Measurements from ENCODE around the gene BBOX1.
"Not testable (repeated sequence)": the region's sequence is repeated elsewhere in the genome, so short reads cannot be mapped to it uniquely, and the experiment has no call there.

Gene BBOX1

DNA sequence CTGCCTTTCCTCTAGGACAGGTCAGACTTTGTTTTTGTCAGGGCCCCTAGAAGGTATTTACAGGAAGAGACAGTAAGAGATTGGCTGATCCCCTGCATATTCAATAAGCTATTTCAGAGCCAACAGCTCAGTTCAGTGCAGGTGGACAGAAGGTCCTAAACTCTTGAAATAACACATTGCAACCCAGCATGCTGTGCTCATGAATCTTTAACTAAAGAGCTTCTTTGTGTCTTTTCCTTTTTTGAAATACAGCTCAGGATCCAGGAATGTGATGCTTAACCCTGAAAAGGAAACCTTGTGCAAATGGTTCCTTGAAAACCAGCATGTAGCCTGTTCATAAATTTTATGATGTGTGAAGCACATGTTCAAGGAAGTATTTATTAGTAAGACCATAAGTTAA is 43.9 kb downstream of the BBOX1 start:
- no peak for DNase-seq (ENCODE audit: low spot score)

DNA sequence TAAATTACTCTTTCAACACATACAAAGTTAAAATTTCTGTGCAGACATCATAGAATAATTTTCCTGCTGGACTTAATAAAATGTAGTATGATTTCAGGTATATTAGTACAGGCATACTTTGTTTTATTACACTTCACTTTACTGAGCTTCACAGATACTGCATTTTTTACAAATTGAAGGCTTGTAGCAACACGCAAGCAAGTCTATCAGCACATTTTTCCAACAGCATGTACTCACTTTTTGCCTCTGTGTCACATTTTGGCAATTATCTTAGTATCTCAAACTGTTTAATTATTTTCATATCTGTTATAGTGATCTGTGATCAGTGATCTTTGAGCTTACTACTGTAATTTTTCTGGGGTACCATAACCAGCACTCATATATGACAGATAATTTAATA is 44.5 kb downstream of the BBOX1 start:
- DNase-seq (ENCODE audit: low spot score) = no peak

DNA sequence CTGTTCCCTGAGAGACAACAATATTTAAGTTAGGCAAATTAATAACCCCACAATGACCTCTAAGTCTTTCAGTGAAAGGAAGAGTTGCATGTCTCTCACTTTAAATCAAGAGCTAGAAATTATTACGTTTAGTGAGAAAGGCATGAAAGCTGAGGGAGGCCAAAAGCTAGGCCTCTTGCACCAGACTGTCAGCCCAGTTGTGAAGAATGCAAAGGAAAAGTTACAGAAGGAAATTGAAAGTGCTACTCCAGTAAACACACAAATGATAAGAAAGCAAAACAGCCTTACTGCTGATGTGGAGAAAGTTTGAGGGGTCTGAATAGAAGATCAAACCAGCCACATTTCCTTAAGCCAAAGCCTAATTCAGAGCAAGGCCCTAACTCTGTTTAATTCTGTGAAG is 45.0 kb downstream of the BBOX1 start:
- no peak for DNase-seq (ENCODE audit: low spot score)

DNA sequence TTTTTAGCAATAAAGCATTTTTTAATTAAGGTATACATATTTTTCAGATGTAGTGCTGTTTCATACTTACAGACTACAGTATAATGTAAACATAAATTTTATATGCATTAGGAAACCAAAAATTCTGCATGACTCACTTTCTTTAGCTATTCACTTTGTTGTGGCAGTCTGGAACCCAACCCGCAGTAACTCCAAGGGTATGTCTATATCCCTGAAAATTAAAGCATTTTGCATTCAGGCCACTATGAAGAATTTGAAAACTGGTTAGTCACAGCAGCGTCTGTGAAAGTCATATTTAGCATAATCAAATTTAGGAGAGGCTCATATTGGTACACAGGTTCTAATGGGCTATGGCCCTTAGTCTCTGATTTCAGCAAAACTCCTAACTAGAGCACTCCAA is 46.8 kb downstream of the BBOX1 start:
- DNase-seq (ENCODE audit: low spot score) = no peak

DNA sequence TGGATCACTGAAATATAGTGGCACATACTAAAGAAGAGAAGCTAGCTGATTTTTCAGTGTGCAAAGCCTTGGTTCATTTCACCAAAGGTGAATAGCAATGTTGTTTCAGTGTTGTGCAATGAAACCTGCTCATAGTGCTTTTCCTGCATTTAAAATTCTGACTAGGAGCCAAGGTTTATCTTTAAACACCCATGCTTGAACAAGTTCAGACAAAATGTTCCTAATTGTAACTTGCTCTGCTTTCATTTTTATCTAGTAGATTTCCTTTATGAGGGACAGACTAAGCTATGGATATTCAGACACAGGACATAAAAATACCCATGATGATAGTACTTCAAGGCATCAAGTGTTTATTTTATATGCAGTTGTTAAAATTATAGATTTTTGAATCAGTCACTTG is 47.7 kb downstream of the BBOX1 start:
- DNase-seq (ENCODE audit: low spot score) = no peak

DNA sequence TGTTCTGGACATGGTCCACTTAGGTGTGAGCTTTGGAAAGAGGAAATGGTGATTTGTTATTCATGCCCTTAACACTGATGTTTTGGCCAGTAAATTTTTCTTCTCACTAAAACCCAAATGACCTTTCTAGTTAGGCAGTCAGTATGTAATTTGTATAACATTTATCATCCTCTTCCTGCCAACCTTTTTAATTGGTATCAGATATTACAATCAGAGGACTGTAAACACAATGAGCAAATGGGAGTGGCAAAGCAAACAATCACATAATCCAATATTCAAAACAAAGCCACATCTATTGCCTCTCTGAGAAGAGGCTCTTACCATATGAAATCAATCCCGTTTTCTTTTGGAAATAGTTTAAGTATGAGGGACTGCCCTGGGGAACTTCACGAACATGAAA is 49.1 kb downstream of the BBOX1 start:
- no peak for DNase-seq (ENCODE audit: low spot score)

DNA sequence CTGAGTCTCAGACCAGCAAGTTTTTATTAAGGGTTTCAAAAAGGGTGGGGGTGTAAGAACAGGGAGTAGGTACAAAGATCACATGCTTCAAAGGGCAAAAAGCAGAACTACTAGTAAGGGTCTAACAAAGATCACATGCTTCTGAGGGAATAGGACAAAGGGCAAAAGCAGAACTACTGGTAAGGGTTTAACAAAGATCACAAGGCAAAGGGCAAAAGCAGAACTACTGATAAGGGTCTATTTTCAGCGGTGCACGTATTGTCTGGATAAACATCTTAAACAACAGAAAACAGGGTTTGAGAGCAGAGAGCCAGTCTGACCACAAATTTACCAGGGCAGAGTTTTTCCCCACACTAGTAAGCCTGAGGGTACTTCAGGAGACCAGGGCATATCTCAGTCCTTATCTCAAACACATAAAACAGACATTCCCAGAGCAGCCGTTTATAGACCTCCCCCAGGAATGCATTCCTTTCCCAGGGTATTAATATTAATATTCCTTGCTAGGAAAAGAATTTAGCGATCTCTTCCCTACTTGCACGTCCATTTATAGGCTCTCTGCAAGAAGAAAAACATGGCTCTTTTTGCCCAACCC is 49.8 kb downstream of the BBOX1 start:
- DNase-seq (ENCODE audit: low spot score) = not testable (repeated sequence)

DNA sequence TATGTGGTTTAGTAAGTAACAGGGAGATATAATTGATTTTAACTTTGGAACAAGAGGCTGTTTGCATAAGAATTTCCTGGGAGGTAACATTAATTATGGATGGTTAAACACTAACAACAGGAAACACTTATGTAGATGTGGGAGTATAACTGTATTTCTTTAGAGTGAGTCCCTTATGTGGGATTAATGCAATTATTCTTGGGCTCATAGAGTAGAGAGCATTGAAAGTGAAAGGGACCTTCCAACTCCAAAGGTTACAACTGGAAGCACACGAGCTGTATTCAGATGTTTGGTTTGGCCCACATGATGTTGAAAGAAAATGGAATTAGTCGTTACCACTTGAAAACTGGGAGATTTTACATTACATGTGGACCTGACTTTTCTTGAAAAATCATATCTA is 53.5 kb downstream of the BBOX1 start:
- DNase-seq (ENCODE audit: low spot score) = no peak

DNA sequence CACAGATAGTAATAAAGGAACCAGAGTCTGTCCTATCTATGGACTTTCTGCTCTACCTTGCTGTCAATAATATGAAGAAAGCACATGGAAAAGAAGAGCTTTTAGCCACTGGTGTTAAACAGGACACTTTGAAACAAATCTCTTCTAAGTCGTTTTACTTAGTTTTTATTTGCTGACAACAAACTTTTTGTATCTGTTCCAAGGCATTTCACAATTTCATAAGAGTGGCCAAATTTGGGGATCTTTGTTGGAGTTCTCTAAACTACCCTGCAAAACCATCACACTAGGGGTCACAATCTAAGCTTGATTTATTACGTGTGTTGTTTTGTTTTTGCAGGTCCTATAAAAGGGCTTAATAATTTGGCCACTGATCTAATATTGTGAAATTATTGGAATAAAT is 54.4 kb downstream of the BBOX1 start:
- DNase-seq (ENCODE audit: low spot score) = no peak

DNA sequence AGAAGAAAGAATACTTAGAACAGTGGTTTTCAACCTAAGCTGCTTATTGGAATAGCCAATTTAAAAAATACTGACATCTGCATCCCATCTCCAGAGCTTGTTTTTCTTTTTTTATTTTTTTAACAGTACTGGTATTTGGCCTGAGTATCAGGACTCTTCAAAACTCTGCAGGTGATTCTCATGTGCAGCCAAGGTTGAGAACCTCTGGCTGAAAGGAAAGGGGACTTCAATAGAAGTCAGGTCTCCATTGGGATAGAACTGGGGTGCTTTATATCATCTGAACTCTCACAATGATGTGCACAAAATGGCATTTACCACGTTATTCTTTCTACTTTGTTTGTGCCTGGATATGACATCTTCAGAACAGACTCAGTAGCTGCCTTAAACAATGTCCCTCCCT is 55.3 kb downstream of the BBOX1 start:
- no peak for DNase-seq (ENCODE audit: low spot score)

DNA sequence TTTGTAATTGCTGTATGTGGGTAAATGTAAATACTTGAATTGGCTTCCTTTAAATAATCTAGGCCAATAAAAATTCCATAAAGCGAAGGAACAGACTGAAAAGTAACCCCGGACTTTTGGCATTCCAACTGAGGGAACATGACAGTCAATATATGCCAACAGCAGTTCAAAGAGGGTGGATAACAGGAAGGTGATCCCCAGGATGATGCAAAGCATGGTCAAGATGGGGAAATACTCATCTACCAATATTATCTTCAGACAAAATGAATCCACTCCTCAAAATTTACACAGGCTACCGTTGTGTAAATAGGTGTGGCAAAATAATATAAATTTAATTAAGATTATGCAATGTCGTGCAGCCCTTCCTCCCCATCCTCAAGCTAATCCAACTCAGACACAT is 56.9 kb downstream of the BBOX1 start:
- no peak for DNase-seq (ENCODE audit: low spot score)

DNA sequence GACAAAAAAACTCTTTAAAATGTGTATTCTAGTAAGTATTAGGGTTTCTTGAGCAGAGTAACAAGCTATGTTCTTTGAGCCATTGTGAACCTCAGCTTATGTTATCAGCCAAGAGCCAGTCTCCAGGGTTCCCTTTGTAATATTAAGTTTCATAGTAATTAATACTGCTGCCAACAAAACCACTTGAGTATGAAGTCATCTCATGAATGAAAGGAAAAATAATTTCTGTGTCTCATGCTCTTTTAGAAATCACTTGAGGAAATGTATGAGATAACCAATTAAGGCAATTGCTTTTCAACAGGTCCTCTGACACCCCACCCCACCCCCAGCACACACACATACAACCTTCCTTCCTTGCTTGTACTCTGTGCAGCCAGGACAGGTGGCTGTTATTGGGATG is 59.9 kb downstream of the BBOX1 start:
- no peak for DNase-seq (ENCODE audit: low spot score)

DNA sequence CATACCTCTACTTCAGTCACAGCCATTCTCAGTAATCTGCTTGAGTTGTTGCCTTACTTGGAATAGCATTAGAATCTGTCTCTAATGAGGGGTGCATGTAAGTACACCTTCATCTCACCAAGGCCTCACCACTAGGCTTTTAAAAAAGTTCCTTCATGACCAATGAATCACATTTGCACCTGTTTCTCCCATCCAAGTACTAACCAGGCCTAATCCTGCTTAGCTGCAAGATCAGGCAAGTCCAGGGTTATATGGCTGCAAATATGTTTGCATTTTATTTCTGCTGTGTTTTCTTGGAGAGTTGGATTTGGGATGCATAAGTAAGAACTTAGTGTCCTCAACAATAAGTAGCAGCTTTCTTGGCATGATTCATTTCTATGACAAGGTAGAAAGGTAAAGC is 66.9 kb downstream of the BBOX1 start:
- no peak for DNase-seq (ENCODE audit: low spot score)

DNA sequence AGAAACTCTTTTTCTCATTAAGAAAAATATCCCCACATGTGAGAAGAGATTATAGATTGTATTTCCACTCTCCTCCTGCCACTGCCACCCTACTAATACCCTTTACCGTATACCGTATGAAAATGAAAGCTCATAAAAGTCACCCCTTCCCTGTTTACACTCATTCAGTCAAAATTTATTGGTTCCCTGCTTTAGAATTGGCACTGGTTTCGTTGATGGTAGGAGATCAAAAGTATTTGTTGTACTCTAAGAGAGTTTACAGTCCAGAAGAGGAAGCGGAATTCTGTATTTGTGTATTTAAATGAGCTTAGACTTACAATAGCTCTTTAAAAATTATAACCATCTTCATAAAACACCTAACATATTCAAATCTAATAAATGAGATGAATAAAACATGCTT is 68.2 kb downstream of the BBOX1 start:
- no peak for DNase-seq (ENCODE audit: low spot score)

DNA sequence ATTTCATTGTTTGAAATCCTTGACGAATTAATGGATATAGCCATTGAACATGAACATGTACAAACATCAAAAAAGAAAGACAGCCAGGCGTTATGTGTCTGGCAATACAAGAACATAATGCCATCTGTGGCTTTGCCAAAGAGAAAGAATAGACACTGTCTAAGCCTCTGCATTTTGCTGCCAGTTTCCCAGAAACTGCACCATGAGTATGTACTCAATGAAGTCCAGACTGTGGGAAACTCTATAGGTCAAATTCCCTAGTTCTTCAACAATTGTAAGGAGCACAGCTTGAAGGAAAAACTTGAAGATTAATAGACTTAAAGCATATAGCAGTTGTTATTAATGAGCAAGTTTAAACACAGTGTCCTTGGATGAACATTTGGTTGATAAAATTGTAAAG is 71.3 kb downstream of the BBOX1 start:
- DNase-seq (ENCODE audit: low spot score) = no peak

DNA sequence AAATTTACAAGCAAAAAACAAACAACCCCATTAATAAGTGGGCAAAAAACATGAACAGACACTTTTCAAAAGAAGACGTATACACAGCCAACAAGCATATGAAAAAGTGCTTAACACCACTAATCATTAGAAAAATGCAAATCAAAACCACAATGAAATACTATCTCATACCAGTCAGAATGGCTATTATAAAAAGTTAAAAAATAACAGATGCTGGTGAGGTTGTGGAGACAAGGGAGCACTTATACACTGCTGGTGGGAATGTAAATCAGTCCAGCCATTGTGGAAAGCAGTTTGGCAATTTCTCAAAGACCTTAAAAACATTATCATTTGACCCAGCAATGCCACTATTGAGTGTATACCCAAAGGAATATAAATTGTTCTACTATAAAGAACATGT is 72.3 kb downstream of the BBOX1 start:
- no peak for DNase-seq (ENCODE audit: low spot score)

DNA sequence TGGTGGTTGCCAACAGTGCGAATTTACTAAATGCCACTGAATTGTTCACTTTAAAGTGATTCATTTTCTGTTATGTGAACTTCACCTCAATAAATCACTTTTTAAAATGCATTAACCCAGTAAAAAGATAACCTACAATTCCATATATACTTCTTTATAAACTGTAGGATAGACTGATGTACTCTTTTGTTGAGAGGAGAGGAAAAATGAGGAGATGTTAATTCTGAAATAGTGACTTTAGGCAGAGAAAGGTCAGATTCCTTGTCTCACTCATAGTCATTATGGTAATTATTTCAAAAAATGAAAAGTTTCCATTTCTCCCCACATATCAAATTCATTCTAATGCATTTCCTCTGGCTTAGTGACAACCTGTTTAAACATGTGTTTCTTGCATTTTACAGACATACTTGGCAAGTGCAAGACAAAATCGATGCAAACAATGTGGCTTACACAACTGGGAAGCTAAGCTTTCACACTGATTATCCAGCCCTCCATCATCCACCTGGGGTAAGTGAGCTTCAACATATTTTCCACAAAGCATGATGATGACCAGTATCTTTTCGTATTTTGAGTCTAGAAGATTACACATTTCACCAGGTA is 74.5 kb downstream of the BBOX1 start:
- no peak for DNase-seq (ENCODE audit: low spot score)

DNA sequence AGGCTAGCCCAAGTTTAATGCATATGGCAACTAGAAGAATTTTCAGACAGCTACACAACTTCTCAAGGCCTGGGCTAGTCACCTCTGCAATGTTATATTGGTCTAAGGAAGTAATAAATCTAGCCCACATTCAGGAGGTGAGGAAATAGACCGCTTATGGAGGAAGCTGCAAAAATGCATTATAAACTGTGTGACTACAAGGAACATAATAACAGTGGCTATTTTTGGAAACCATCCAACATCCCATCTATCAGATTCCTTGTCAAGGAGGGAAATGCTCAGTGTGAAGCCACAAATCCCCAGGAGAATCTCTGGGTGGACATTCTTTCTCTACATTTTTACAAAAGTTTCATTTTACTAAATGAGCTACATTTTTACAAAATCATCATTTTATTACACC is 76.1 kb downstream of the BBOX1 start:
- DNase-seq (ENCODE audit: low spot score) = no peak

DNA sequence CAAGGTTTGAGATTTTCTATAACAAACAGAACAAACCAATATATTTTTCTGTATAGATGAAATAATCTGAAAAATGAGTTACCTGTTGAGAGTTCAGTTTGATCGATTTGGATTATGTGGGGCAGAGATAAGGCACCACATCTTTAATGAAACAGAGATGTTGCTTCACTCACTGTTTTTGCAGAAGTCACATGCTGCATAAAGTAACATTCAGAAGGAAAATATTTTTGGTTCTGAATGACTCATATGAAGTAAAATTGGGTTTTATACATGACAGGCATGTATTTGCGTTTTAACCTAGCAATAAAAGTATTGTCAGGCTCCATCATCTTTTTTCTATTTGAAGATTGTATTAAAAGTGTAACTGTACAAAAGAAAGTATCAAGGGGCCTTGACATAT is 77.8 kb downstream of the BBOX1 start:
- DNase-seq (ENCODE audit: low spot score) = no peak

DNA sequence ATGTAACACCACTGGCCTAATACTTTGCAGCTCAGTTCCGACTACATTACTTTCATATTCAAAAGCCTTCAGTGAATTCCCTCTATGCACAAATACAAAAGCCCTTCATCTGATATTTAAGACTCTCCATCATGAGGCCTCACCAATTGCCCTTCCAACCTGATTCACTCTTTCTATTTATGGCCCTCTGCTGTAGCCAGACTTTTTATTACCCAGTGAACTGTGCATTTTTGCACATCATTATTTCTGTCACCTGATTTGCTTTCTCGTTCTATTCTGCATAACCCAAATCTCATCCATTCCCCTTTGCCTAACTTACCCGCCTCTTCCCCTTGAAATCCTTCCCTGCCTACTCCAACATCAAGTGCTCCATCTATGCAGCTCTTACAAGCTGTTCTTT is 78.3 kb downstream of the BBOX1 start:
- DNase-seq (ENCODE audit: low spot score) = no peak

DNA sequence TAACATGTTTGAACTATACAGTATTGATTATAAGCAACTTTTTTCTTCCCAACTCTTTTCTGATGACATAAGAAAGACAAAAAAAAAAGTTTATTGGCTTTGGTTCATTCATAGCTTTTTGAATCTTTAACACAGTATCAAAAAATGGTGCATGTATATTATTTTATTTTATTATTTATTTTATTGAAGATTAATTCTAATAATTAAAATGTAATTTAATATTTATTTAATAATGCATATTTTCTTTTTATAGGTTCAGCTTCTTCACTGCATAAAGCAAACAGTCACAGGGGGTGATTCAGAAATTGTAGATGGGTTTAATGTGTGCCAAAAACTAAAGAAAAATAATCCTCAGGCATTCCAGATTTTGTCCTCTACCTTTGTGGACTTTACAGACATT is 78.8 kb downstream of the BBOX1 start:
- no peak for DNase-seq (ENCODE audit: low spot score)

DNA sequence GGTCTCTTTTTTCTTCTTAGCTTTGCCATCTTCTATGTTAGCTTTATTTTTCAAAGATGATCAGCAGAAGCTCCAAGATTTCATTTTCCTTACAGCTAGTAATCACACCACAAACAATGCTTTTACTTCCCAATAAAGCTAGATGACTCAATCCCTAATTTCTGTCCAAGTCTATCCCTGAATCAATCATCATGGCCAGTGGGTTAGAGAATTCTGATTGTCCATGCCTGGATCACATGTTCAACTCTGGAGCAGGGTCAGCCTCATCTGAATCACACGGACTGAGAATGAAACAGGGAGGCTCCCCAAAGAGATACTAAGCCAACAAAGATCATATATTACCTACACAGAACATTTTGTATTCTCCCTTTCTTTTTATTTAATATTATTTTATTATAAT is 79.6 kb downstream of the BBOX1 start:
- DNase-seq (ENCODE audit: low spot score) = no peak

DNA sequence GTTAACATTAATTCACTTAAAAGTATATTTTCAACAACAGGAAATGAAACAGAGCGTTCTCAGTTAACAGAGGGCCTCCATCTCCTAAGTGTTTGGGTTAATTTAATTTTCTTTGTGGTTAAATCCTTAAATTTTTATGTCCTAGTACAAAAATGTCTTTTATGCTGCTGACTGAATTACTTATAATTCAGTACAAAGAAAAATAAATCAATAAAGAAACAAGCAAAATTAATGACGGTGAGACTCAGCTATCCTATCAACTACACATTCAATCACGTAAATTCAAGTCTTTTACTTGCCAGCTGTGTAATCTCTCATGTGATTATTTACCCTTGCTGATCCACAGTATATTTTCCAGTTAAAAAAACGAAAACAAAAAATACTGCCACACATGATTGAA is 81.4 kb downstream of the BBOX1 start:
- no peak for DNase-seq (ENCODE audit: low spot score)

DNA sequence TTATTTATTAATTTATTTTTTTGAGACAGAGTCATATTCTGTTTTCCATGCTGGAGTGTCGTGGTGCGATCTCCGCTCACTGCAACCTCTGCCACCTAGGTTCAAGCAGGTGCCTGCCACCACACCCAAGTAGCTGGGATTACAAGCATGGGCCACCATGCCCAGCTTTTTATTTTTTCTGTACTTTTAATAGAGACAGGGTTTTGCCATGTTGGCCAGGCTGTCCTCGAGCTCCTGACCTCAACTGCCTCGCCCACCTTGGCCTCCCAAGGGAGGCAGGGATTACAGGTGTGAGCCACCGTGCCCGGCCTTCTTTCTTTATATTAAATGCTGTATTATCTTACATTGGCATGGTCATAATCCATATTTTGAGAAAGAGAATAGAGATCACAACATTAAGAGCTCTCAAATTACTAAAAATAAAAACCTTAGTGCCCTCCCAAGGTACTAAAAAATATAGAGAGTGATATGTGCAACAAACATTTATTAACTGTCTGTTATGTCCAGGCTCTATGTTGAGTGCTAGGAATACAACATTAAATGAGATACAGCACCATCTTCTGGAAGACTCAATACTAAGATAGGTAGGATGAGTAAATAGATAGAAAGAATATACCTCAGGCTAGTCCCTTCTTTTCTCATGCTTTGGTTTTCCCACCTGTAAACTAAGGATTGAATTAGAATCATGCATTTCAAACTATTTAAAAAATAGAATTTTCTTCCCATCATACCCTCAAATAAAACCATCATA is 84.1 kb downstream of the BBOX1 start:
- no peak for DNase-seq (ENCODE audit: low spot score)
